Breast epithelium (tissue), 4 donors: ENCODE measurements around the gene STX10. TPM values are rescaled to one million over a fixed set of nuclear protein-coding genes. Genes with fewer than 3 reads are reported as not detected.

ENCODE experiments used
- DNase-seq, 2 donors: peaks; one replicate each; pipeline ENCODE4 v3.0.0-alpha.2; 2019; ENCODE audit warnings: low spot score in 2 of 2
- H3K27ac ChIP-seq, 2 donors: fragments of 200-600 bp; sonication (generic) in 1 of 2; one replicate each; pipeline ENCODE4 v1.5.1; 2016 to 2019; ENCODE audit warnings: mild to moderate bottlenecking in 1 of 2
- H3K27me3 ChIP-seq, 2 donors: fragments of 200-600 bp; sonication (generic) in 1 of 2; one replicate each; pipeline versions ENCODE4 v1.5.1 to v1.6.0; 2017 to 2019; ENCODE audit warnings: control low read depth in 1 of 2, mild to moderate bottlenecking in 1 of 2
- H3K36me3 ChIP-seq: fragments of 200-600 bp; one replicate; pipeline ENCODE4 v1.5.1; 2019
- H3K4me1 ChIP-seq, 2 donors: fragments of 200-600 bp; sonication (generic); one replicate each; pipeline ENCODE4 v1.5.1; 2016 to 2019; ENCODE audit warnings: control low read depth in 1 of 2
- H3K4me3 ChIP-seq, 3 donors: fragments of 200-600 bp; sonication (generic); 1 replicate in 2 of 3; 2 replicates in 1 of 3; pipeline ENCODE4 v1.5.1; 2016 to 2019; ENCODE audit warnings: mild to moderate bottlenecking in 3 of 3, moderate library complexity in 2 of 3
- H3K9me3 ChIP-seq, 2 donors: fragments of 200-600 bp; sonication (generic) in 1 of 2; one replicate each; pipeline ENCODE4 v1.5.1; 2016 to 2019; ENCODE audit warnings: control low read depth in 1 of 2
- POLR2A ChIP-seq: fragments of 450-650 bp; IDR thresholded peaks from one replicate; pipeline ENCODE4 v1.6.1; 2016; ENCODE audit warnings: antibody characterized with exemption, mild to moderate bottlenecking, moderate library complexity
- POLR2AphosphoS5 ChIP-seq, 3 donors: sonication (generic); formaldehyde crosslinking; IDR thresholded peaks; one replicate each; pipeline ENCODE4 v1.6.1; 2017; ENCODE audit warnings: antibody characterized with exemption in 3 of 3
- intact Hi-C: fragments of 100-400 bp; cut with DNase I; formaldehyde crosslinking; loops from one replicate; pipeline ENCODE4 v1.15.1; 2023; ENCODE audit warnings: low total_unique reads
- total RNA-seq, 3 donors: library from RNA; depleted of rRNA; stranded (reverse); fragments of >200 nt; gene quantifications; one replicate each; pipeline ENCODE4 v1.1.0, GENCODE V29; 2016
- TF ChIP-seq, protein P1 (sequence below), 3 donors: fragments of 450-650 bp; IDR thresholded peaks; one replicate each; pipeline ENCODE4 v1.5.1; 2016 to 2017; ENCODE audit warnings: antibody characterized with exemption in 3 of 3, mild to moderate bottlenecking in 3 of 3, moderate library complexity in 3 of 3

The STX10 gene
- total RNA-seq, 3 donors from 2014 or later, result 74.6 to 78.3 (median 75.2) TPM

DNA sequence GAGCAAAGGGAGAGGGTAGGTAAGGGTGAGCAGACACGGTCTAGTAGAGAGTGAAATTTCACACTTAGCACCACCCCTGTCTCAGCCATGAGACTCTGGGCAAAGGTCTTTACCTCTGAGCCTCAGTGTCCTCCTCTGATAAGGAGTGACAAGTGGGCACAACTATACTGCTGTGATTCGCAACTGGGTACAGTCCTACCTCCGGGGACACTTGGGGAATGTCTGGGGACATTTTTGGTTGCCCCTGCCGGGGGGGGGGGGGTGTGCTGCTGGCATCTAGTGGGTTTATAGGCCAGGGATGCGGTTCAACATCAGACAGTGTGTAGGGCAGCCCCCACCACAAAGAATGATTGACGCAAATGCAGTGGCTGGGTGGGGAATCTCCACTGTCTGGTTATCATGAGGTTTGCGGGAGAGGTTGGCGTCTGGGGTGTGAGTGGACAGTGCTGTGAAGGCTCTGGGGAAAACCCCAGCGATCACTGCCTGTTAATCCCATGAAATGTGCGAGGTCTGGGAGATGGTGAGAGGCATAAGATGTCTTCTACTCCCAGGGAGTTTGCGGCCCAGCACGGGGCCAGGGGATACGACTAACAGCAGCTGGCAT is 27.8 kb downstream of the STX10 start:
- intact Hi-C loops, result no loop called here
- no peak for TF ChIP-seq POLR2A
- TF ChIP-seq, protein P1, sequence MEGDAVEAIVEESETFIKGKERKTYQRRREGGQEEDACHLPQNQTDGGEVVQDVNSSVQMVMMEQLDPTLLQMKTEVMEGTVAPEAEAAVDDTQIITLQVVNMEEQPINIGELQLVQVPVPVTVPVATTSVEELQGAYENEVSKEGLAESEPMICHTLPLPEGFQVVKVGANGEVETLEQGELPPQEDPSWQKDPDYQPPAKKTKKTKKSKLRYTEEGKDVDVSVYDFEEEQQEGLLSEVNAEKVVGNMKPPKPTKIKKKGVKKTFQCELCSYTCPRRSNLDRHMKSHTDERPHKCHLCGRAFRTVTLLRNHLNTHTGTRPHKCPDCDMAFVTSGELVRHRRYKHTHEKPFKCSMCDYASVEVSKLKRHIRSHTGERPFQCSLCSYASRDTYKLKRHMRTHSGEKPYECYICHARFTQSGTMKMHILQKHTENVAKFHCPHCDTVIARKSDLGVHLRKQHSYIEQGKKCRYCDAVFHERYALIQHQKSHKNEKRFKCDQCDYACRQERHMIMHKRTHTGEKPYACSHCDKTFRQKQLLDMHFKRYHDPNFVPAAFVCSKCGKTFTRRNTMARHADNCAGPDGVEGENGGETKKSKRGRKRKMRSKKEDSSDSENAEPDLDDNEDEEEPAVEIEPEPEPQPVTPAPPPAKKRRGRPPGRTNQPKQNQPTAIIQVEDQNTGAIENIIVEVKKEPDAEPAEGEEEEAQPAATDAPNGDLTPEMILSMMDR (IDR thresholded peaks at IDR 0.05), result no peak
- TF ChIP-seq POLR2AphosphoS5 (IDR thresholded peaks at IDR 0.05), result no peak
- no peak for DNase-seq
- H3K4me1 ChIP-seq, result peaks cover 8 to 16% of the 10 kb centered on the region in 2 donors
- H3K36me3 ChIP-seq, result no peaks in the 10 kb centered on the region
- no peaks in the 10 kb centered on the region for H3K27me3 ChIP-seq
- no peaks in the 10 kb centered on the region for H3K9me3 ChIP-seq
- no peak overlapping the region for H3K27ac ChIP-seq
- no peak overlapping the region for H3K4me3 ChIP-seq

DNA sequence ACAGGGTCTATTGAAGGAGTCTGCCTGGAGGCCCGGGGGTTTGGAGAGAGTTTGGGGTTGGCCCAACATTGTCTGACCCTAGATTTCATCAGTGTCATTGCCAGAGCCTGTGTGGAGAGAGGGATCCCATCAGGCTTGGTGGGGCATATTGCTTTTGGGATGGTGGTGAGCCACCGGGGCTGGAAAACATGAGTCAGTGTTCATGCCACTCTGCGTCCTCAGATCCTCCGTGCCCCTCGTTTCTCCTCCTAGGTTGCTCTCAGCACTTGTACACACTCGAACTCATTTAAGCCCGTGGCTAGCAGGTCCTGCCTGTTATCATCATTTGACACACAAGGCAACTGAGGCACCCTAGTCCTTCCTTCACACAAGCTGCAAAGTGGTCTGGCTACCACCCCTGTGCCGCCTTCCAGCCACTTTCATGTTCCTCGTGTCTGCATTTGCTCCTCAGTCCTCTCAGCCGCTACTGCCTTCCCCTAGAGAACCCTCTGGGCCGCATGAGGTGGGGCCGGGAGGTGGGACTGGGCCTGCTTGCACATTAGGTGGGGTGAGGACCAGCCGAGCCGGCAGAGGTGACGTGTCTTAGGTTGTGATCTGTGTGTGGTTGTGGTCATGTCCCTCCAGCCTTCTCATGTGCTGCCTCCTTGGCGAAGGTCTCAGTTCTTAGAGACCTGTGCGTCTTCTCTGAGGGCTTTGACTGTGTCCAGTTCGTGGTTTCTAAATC is 28.5 kb downstream of the STX10 start:
- Histone ChIP-seq H3K36me3 (no peaks in the 10 kb centered on the region), H3K9me3 (no peaks in the 10 kb centered on the region), H3K27me3 (no peaks in the 10 kb centered on the region), H3K4me1 (peaks cover 8 to 16% of the 10 kb centered on the region in 2 donors), H3K4me3 (no peak overlapping the region), H3K27ac (peak overlapping the region in 1 of 2 donors; percentile 77)
- intact Hi-C loops, result no loop called here
- DNase-seq, result no peak
- TF ChIP-seq, protein P1 (IDR thresholded peaks at IDR 0.05), result no peak
- TF ChIP-seq POLR2A (no peak), POLR2AphosphoS5 (IDR thresholded peaks at IDR 0.05) (no peak)

DNA sequence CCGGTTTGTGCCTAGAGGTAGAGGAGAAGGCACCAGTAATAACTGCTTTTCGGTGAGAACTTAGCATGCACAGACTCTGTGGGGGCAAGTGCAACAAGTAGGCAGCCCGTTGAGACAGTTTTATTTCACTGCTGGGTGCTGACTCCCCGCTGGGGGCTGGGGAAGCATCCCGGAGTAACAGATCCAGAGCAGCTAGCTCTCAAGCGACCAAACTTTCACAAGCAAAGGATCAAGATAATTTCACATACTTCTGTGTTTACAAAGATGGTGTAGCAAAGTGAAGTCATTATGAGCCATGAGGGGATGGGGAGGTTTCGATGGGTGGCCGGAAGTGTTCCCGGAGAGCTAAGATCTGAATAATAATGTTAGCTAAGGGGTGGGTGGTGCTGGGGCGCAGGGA is 29.4 kb downstream of the STX10 start:
- peak overlapping the region in 1 of 3 donors; percentile 72 for H3K4me3 ChIP-seq
- intact Hi-C loops, result no loop called here
- no peak for DNase-seq
- H3K27ac ChIP-seq, result peak overlapping the region in 1 of 2 donors; percentile 77
- H3K9me3 ChIP-seq, result no peaks in the 10 kb centered on the region
- H3K27me3 ChIP-seq, result no peaks in the 10 kb centered on the region
- H3K36me3 ChIP-seq, result no peaks in the 10 kb centered on the region
- no peak for TF ChIP-seq POLR2AphosphoS5 (IDR thresholded peaks at IDR 0.05)
- TF ChIP-seq, protein P1 (IDR thresholded peaks at IDR 0.05), result no peak
- no peak for TF ChIP-seq POLR2A
- H3K4me1 ChIP-seq, result peaks cover 8 to 17% of the 10 kb centered on the region in 2 donors

DNA sequence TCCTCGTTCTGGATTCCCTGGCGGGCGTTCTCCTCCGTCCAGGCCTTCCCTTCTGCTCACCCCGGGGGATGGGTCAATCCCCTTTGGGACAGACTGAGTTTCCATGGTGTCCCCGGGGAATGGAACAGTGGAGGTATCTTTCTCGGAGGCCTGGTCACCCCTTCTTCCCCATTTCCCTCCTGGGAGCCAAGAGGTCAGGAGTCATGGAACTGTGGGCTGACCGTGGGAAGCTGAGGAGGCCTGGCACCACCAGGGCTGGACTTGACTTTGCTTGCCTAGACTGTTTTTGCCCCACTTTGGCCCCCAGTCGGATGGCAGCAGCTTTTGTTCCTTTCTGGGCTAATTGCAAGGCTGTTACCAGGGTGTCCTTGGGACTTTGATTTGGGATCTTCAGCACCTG is 30.1 kb downstream of the STX10 start:
- no peak for DNase-seq
- TF ChIP-seq POLR2AphosphoS5 (IDR thresholded peaks at IDR 0.05), result no peak
- no peak for TF ChIP-seq POLR2A
- TF ChIP-seq, protein P1 (IDR thresholded peaks at IDR 0.05), result no peak
- peak overlapping the region in 1 of 2 donors; percentile 77 for H3K27ac ChIP-seq
- H3K27me3 ChIP-seq, result no peaks in the 10 kb centered on the region
- peaks cover 8 to 22% of the 10 kb centered on the region in 2 donors for H3K4me1 ChIP-seq
- no peaks in the 10 kb centered on the region for H3K9me3 ChIP-seq
- H3K36me3 ChIP-seq, result no peaks in the 10 kb centered on the region
- peak overlapping the region in 1 of 3 donors; percentile 72 for H3K4me3 ChIP-seq
- intact Hi-C loops, result no loop called here

DNA sequence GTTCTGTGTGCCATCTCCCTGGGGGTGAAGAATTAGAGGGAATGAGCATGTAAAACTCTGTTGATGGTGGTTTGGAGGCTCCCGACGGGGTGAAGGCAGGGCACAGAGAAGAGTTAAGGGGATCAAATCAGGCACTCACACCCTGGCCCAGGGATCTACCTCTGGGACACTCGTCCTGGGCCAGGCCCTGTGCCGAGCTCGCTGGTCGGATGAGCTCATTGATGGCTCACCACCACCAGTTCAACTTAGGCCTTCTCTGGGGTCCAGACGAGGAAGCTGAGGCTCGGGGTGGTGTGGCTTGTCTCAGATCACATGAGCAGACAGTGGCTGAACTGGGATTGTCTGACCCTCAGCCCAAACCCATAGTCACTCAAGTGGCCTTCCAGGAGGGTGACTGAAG is 30.5 kb downstream of the STX10 start:
- Histone ChIP-seq H3K27ac (peak overlapping the region; percentile 52 to 77), H3K9me3 (no peaks in the 10 kb centered on the region), H3K27me3 (no peaks in the 10 kb centered on the region), H3K4me3 (peak overlapping the region in 2 of 3 donors; percentile 69 to 72), H3K36me3 (no peaks in the 10 kb centered on the region), H3K4me1 (peaks cover 8 to 22% of the 10 kb centered on the region in 2 donors)
- TF ChIP-seq POLR2A (no peak), POLR2AphosphoS5 (IDR thresholded peaks at IDR 0.05) (no peak)
- TF ChIP-seq, protein P1 (IDR thresholded peaks at IDR 0.05), result no peak
- intact Hi-C loops, result no loop called here
- no peak for DNase-seq
